Aorta (tissue), 5 donors: ENCODE measurements around the gene PTPRN2. TPM values are rescaled to one million over a fixed set of nuclear protein-coding genes. Genes with fewer than 3 reads are reported as not detected.
A peak's percentile ranks its signal among the peaks of the same experiment; 100 is the strongest.

Experiments used
- ATAC-seq: fragments of 200-7000 bp; cut with Tn5 transposase; one replicate; pipeline ENCODE4 v1.9.1; 2022; ENCODE audit warnings: moderate library complexity; ENCODE audit not compliant: low FRiP score
- DNase-seq, 2 donors: peaks; one replicate each; pipeline ENCODE4 v3.0.0-alpha.2; 2020
- H3K27ac ChIP-seq, 2 donors: one replicate each; pipeline ENCODE4 v1.5.1; 2013; ENCODE audit warnings: low read length in 2 of 2, mild to moderate bottlenecking in 2 of 2, moderate library complexity in 2 of 2, control low read depth in 1 of 2, inconsistent platforms in 1 of 2, low read depth in 1 of 2
- H3K27me3 ChIP-seq, 2 donors: one replicate each; pipeline ENCODE4 v1.6.1; 2013; ENCODE audit warnings: control low read depth in 1 of 2, low read length in 1 of 2, mild to moderate bottlenecking in 1 of 2, moderate library complexity in 1 of 2; ENCODE audit not compliant: insufficient read depth in 2 of 2, control insufficient read depth in 1 of 2
- H3K36me3 ChIP-seq, 2 donors: one replicate each; pipeline ENCODE4 v1.6.1; 2013; ENCODE audit warnings: control low read depth in 1 of 2, low read length in 1 of 2, mild to moderate bottlenecking in 1 of 2; ENCODE audit not compliant: insufficient read depth in 2 of 2, control insufficient read depth in 1 of 2
- H3K4me1 ChIP-seq, 2 donors: one replicate each; pipeline ENCODE4 v1.6.1; 2013; ENCODE audit warnings: low read length in 2 of 2, control low read depth in 1 of 2, mild to moderate bottlenecking in 1 of 2, moderate library complexity in 1 of 2; ENCODE audit not compliant: insufficient read depth in 2 of 2, control insufficient read depth in 1 of 2
- H3K4me3 ChIP-seq, 2 donors: one replicate each; pipeline ENCODE4 v1.5.1; 2013; ENCODE audit warnings: low read length in 2 of 2, control low read depth in 1 of 2, mild to moderate bottlenecking in 1 of 2
- H3K9me3 ChIP-seq: one replicate; pipeline ENCODE4 v1.6.1; 2013; ENCODE audit warnings: mild to moderate bottlenecking, low read length; ENCODE audit not compliant: control insufficient read depth
- WGBS, 2 donors: extraction: QIAGEN DNeasy Blood & Tissue Kit; methylation state at CpG; one replicate each; pipeline ENCODE4 v1.1.7; 2013; 5-methylcytosine and 5-hydroxymethylcytosine counted together
- intact Hi-C, 2 donors: fragments of 100-400 bp; cut with DNase I; formaldehyde crosslinking; loops; one replicate each; pipeline versions ENCODE4 v1.14.2 to v1.15.0; 2022
- polyA plus RNA-seq, 2 donors: library from polyadenylated mRNA; stranded (reverse); fragments of 200-250 nt; gene quantifications; one replicate each; pipeline ENCODE4 v1.2.3, GENCODE V29; 2013
- total RNA-seq, 2 donors: library from RNA; stranded (reverse); fragmentation: NEBNext Ultra II Directional; extraction: Animal tissue kit (Norgen Biotek cat#: 25700); gene quantifications; one replicate each; pipeline ENCODE4 v1.2.1, GENCODE V29; 2021
- donor health status: healthy with polysubstance abuse.
- donor health status: Bipolar disorder and iron deficiency.
- donor health status: DM: no; HTN: no; CAD: no.
- donor health status: DM: no; HTN: no; CAD: no.
- donor health status: DM: yes; HTN: yes; CAD: no.

PTPRN2 gene
- total and polyA plus RNA-seq, 4 donors: 0.67 to 3.3 (median 1.4) TPM

DNA sequence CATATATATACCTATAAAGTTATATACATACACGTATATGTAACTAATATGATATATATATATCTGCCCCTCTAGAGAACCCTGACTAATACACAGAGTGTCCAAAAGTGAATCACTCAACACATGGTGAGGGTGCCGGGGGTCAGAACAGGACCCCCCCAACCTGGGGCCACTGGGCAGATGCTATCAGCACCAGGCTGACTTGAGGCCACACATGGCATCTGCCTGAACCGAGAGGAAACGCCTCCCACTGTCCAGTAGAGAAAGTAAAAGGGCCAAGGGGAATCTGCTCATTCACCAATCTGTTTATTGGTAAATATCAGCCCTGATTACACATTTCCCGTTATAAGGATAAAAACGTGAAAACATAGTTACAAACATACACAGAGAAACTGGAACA, 218.3 kb downstream of the PTPRN2 start:
- Histone ChIP-seq H3K4me1 (no peaks in the 10 kb centered on the region), H3K4me3 (no peak overlapping the region), H3K27me3 (no peaks in the 10 kb centered on the region), H3K36me3 (no peaks in the 10 kb centered on the region), H3K9me3 (no peaks in the 10 kb centered on the region), H3K27ac (no peak overlapping the region)
- DNase-seq (peak in 1 of 2 donors; percentile 22), ATAC-seq (no peak)
- intact Hi-C loops: no loop called here
- 83 to 90% methylated on average over 6 of the region's 6 CpGs for WGBS, 2 donors

GRCh38 chr7:158368449-158368848, 219.2 kb downstream of the PTPRN2 start:
- peak in 1 of 2 donors; percentile 9 for DNase-seq
- Histone ChIP-seq H3K27ac (no peak overlapping the region), H3K9me3 (no peaks in the 10 kb centered on the region), H3K4me1 (no peaks in the 10 kb centered on the region), H3K36me3 (no peaks in the 10 kb centered on the region), H3K27me3 (no peaks in the 10 kb centered on the region), H3K4me3 (no peak overlapping the region)
- 62 to 63% methylated on average over 7 of the region's 7 CpGs for WGBS, 2 donors
- ATAC-seq: no peak
- intact Hi-C loops: no loop called here

DNA sequence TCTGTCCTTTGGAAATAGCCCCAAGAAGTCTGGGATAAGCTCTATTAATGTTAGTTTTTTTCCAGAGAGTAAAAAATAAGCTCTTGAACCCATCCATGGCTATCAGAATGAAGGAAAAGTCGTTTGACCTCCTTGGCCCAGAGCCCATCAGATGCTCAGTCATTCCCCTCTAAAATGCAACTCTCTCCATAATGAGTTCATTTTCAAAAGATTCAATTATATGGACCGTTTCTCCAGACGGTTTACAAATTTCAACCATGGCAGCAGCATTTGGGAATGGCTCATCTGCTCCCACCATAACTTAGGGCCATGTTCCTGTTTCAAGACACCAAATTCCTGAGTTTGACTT, 220.0 kb downstream of the PTPRN2 start:
- intact Hi-C loops: no loop called here
- H3K4me3 ChIP-seq: no peak overlapping the region
- H3K27me3 ChIP-seq: no peaks in the 10 kb centered on the region
- ATAC-seq: no peak
- DNase-seq: no peak
- WGBS, 2 donors: 52 to 57% methylated on average over 3 of the region's 3 CpGs
- no peaks in the 10 kb centered on the region for H3K36me3 ChIP-seq
- no peak overlapping the region for H3K27ac ChIP-seq
- no peaks in the 10 kb centered on the region for H3K9me3 ChIP-seq
- no peaks in the 10 kb centered on the region for H3K4me1 ChIP-seq

DNA sequence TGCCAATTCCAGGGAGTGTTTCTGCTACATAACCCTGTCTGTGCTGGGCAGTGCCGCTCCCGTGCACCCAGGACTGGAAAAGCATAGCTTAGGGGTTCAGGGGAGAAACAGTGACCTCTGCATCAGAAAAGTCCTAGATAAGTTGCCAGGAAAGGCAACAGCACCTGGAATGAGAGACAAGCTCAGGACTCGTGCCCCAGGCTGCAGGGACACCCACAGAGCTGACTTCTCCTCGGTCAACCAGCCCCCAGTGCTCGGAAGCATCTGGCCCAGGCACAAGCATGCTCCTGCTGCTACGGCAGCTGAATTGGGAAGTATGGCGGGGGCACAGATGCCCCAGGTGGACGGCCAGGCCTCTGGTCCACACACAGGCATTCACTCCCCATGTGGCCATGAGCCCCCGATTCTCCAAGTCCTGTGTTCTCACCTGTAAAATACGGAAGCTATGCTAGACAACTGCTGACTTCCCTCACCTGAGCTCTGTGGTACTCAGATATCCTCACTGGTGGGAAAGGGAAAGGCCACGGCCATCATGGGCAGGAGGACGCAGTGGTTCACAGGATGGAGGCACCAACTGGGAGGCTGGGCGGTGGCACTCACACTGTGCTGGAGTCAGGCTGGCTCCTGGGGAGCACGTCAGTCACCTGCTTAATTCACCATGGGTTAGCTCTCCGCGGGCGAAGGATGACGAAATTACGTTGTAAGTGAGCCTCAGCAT, 220.5 kb downstream of the PTPRN2 start:
- Histone ChIP-seq H3K9me3 (no peaks in the 10 kb centered on the region), H3K4me1 (no peaks in the 10 kb centered on the region), H3K27me3 (no peaks in the 10 kb centered on the region), H3K27ac (no peak overlapping the region), H3K4me3 (no peak overlapping the region), H3K36me3 (no peaks in the 10 kb centered on the region)
- ATAC-seq: no peak
- DNase-seq: peak in 1 of 2 donors; percentile 51
- intact Hi-C loops: no loop called here
- WGBS, 2 donors: 78% methylated on average over 19 of the region's 19 CpGs

- Histone ChIP-seq H3K27ac (no peak overlapping the region), H3K4me1 (no peaks in the 10 kb centered on the region), H3K36me3 (no peaks in the 10 kb centered on the region), H3K4me3 (no peak overlapping the region), H3K27me3 (no peaks in the 10 kb centered on the region), H3K9me3 (no peaks in the 10 kb centered on the region)
- intact Hi-C loops: no loop called here
- no peak for ATAC-seq
- DNase-seq: peak in 1 of 2 donors; percentile 60
- 76% methylated on average over 19 of the region's 19 CpGs for whole genome bisulfite sequencing, 2 donors
These were observed 221.3 kb downstream of the PTPRN2 start for GRCh38 chr7:158366346-158366745.

- Histone ChIP-seq H3K4me1 (no peaks in the 10 kb centered on the region), H3K9me3 (no peaks in the 10 kb centered on the region), H3K4me3 (no peak overlapping the region), H3K27me3 (no peaks in the 10 kb centered on the region), H3K36me3 (no peaks in the 10 kb centered on the region), H3K27ac (no peak overlapping the region)
- ATAC-seq (no peak), DNase-seq (peak in 1 of 2 donors; percentile 26)
- intact Hi-C loops: no loop called here
- WGBS, 2 donors: 80 to 84% methylated on average over 14 of the region's 14 CpGs
These were observed 222.4 kb downstream of the PTPRN2 start for GRCh38 chr7:158365267-158365666.

DNA sequence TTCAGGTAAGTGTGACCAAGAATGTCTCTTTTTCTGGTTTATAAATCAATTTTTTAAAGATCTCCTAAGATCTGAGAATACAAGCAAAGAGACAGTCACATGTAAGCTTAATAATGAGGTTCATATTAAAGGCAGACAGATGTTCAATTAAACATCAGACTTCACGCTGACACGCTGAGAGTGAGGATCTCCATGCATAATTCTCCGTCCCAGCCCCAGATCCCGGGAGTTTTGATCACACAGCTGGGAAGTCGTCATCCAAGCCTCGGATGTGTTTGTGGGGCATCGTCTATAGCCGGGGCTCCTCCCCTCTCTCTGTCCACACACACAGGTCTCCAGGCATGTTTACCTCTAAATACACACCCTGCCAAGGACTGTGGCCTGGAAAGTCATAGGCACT, 223.2 kb downstream of the PTPRN2 start:
- Histone ChIP-seq H3K27ac (no peak overlapping the region), H3K27me3 (no peaks in the 10 kb centered on the region), H3K9me3 (no peaks in the 10 kb centered on the region), H3K36me3 (no peaks in the 10 kb centered on the region), H3K4me3 (no peak overlapping the region), H3K4me1 (no peaks in the 10 kb centered on the region)
- ATAC-seq (no peak), DNase-seq (peak in 1 of 2 donors; percentile 21)
- 78 to 82% methylated on average over 8 of the region's 8 CpGs for WGBS, 2 donors
- intact Hi-C loops: no loop called here

- Histone ChIP-seq H3K27ac (no peak overlapping the region), H3K36me3 (no peaks in the 10 kb centered on the region), H3K9me3 (no peaks in the 10 kb centered on the region), H3K27me3 (no peaks in the 10 kb centered on the region), H3K4me3 (no peak overlapping the region), H3K4me1 (no peaks in the 10 kb centered on the region)
- DNase-seq (peak in 1 of 2 donors; percentile 68), ATAC-seq (no peak)
- intact Hi-C loops: no loop called here
- 76 to 79% methylated on average over 40 of the region's 40 CpGs for WGBS, 2 donors
These were observed 224.4 kb downstream of the PTPRN2 start for GRCh38 chr7:158362912-158363905.
